HG03097 (cell line): ENCODE data around the gene C16orf78.

Experiments
- ATAC-seq: cut with Tn5 transposase; IDR thresholded peaks from one replicate; pipeline ENCODE4 v1.9.1; 2021; ENCODE audit not compliant: unreplicated experiment, low FRiP score

Gene C16orf78

GRCh38 chr16:49382916-49383315 is 9.3 kb downstream of the C16orf78 start:
- ATAC-seq = no peak

DNA sequence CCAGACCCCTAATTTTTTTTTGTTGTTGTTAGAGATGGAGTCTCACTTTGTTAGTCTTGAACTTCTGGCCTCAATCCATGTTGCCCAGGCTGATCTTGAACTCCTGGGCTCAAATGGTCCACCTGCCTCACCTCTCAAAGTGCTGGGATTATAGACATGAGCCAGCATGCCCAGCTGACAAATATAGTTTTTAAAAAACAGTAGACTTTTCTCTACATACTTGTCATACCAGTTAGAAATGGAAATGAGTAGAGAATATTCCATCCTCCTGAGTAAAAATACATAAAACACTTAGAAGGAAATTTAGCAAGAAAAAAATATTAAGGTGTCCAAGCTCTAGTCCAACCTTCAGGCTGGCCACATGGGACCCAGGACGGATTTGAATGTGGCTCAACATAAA is 21.4 kb downstream of the C16orf78 start:
- no peak for ATAC-seq

DNA sequence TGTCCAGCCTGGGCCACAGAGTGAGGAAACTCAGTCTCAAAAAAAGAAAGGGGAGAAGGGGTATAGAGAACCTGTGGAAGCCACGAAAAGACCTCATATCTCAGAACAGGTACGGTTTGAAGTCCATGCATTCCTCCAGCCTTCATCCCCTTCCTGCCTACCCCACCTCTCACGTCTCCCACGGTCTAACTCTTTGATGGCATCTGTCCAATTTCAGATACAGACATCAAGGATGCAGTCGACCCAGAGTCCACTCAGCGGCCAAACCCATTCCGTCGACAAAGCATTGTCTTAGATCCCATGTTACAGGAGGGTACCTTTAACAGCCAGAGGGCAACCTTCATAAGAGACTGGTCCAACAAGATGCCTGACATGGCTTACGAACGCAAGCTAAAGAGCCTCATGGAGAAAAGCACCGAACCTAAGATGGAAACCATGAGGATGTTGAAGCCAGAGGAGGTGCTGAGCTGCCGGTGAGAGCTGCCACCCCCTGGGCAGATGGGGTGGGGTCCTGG is 22.7 kb downstream of the C16orf78 start:
- ATAC-seq = no peak

DNA sequence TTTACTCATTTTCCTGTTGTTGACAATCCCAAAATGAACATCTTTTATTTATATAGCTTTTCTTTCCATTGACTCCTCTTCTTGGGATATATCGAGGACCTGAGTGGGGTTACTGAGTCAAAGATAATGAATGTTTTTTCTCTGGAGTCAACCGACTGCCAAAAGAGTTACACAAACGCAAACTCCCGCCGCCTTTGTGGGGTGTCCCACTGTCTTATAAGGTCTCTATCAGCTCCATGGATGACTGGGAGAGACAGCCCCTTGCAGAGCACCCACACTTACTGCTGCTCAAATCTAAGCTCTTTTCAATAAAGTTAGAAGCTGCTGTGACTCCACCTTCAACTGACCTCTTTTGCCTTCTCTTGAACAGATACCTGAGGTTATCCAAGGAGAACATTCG is 25.2 kb downstream of the C16orf78 start:
- ATAC-seq = no peak

- ATAC-seq = peak; percentile 98
These were observed 26.2 kb downstream of the C16orf78 start for GRCh38 chr16:49399594-49400364.

DNA sequence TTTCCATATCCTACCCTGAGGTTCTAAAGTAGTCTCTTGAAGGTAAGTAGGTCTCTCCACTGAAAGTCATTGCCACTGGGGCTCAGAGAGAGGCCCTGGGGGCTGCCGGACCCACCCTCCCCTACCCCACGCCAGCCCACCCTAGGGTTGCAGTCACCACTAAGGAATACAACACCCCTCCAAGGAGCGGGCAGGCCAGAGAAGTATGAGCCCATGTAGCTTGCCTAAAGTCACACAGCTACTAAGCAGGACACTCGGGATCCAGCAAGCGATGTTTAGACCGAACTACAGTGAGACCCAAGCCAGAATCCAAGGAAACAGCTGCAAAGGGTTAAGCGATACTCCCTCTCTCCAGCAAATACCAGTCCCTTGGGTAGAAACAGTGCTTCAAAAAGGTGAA is 27.0 kb downstream of the C16orf78 start:
- no peak for ATAC-seq

DNA sequence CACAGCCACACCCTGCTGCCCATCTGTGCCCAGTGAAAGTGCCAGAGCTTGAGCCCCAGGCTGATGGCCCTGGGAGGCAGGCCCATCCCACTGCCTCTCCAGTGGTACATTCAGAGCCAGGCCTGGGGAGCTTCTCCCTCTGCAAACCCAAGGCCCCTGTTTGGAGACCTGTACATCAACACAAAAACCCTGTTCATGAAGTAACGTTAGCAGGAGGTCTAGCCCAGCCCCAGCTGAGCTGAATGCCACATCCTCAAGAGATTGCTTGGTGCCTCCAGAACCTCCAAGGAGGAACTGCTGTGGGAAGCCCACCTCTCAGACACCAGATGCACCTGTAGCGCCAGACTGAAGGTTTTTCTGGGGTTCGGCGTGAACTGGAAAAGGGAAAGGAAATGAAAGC is 31.5 kb downstream of the C16orf78 start:
- no peak for ATAC-seq

GRCh38 chr16:49405530-49405929 is 31.9 kb downstream of the C16orf78 start:
- ATAC-seq = no peak

GRCh38 chr16:49407873-49408550 is 34.4 kb downstream of the C16orf78 start:
- peak; percentile 84 for ATAC-seq

DNA sequence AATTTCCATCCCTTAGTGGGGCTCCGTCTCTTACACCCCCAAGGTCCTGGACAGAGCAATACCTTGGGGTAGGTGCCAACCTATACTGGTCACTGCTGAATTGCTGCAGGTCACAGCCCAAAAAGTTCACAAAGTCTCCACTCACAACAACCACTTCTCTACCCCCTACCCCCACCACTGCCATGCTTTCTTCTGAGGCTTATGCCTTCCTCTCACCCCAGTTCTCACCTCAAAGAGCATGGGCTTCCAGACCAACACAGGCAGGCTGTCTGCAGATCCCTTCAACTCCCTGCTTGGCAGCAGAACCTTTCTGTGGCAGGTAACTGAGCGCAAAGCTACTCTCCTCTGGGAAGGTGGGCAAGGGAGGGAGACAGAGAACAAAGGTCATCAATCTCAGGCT is 35.5 kb downstream of the C16orf78 start:
- ATAC-seq = no peak

DNA sequence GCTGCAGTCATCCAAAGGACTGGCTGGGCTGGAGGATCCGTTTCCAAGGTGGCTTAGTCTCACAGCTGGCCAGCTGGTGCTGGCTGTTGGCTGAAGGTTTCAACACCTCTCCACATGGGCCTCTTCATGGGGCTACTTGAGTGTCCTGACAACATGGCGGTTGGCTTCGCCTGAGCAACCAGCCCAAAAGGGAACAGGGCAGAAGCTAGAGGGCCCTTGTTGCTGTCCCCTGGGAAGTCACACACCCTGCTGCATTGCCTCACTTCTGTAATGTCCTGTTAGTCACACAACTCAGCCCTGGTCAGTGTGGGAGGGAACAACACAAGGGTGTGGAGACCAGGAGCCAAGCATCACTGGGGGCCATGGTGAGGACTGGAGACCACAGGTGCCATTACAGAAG is 36.6 kb downstream of the C16orf78 start:
- no peak for ATAC-seq

- ATAC-seq = no peak
These were observed 37.7 kb downstream of the C16orf78 start for GRCh38 chr16:49411121-49411970.

DNA sequence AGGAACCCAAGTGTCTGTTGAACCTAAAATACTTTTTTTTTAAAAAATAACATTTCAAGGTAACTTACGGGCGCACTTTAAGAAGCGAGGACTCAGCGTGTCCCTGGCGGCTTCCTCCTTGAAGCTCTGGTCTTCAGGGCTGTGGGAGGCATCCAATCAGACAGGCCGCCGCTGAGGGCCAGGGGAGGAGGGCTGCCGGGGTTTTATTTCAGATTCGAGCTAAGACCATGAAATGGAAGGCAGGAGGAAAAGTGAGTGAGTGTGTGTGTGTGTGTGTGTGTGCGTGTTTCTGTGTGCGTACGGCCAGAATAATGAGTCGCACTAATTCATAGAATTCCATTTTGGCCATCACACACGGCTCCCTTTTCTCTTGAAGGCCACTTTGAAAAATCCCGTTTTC is 41.1 kb downstream of the C16orf78 start:
- no peak for ATAC-seq

DNA sequence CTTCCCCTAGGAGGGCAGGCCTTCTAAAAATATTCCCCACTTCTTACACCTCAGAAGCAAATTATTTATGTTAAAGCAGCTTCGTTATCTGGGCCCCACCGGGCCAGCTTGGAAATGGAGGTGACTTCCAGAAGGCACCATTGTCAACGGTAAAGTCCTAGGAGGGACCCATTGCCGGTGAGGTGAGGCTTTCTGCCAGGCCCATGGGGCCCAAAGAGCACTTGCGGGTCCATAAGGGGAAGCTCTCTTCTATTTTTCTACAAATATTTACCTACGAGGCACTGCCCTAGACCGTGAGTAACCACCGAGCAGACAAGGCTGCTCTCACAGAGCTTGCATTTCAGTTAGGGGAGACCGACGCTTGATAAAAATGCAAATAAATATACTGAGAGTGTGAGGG is 41.5 kb downstream of the C16orf78 start:
- ATAC-seq = no peak

DNA sequence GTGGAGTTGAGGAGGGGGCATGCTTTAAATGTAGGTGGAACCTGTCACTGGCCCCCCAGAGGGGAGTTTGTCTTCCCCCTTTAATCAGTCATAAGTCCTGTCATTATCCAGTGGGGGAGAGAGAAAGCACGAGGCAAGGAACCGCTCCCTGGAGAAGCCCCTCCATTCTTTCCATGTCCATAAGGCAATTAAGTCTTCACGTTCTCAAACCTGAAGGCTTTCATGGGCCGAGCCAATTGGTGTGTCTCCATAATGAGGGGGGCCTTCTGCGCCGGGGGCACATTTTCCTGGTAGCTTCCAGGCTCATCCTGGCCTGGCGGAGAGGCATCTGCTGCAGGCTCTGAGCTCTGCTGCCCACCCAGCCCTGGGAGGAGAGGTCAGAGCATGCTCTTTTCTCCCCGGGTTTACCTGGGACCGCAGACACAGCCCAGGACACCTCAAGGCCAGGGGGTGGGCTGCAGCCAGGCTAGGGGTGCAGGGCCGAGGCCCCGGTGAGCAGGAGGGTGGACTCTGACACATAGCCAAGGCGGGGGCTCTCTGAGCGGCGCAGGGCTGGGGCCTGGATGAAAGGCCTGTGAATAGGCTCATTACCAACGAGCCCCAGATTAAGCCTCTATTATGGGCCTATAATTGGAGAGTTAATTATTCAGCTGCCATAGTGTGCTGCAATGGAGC is 42.5 kb downstream of the C16orf78 start:
- ATAC-seq = no peak

GRCh38 chr16:49417354-49417753 is 43.8 kb downstream of the C16orf78 start:
- no peak for ATAC-seq

GRCh38 chr16:49419006-49419405 is 45.4 kb downstream of the C16orf78 start:
- no peak for ATAC-seq

GRCh38 chr16:49419862-49420261 is 46.3 kb downstream of the C16orf78 start:
- no peak for ATAC-seq

GRCh38 chr16:49422896-49423295 is 49.3 kb downstream of the C16orf78 start:
- ATAC-seq = no peak

DNA sequence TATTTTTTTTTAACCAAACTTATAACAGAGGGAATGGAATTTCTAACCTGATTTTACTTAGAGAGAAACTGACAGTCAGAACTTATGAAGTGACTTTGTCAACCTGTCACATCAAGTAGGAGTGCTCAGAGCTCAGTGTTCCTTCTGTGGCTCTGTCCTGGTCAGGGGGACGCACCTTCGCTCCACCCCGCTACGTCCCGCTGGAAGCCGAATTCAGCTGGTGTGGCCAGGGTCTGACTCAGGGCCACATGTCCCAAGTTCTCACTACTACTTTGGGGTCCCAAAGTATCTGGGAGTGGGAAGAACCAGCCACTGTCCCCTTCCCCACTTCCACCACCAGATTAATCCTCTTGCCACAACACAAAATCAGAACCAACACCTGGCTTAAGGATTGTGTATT is 51.4 kb downstream of the C16orf78 start:
- no peak for ATAC-seq

DNA sequence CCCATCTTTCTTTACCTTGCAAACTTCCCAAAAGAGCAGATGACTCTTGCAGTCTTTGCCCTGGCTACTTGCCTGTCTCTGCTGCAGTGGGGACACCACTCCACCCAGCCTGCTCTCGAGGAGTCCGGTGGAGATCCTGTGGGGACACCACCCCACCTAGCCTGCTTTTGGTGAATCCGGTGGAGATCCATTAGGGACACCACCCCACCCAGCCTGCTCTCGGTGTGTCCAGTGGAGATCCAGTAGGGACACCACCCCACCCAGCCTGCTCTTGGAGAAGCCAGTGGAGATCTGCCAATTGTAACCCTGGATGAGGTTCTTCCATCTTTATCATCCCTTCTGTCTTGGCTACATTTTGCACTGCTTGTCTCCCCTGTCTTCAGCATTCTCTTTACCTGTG is 54.2 kb downstream of the C16orf78 start:
- no peak for ATAC-seq
